RWPE1 (cell line): ENCODE measurements around the gene TLE4.
A peak's percentile ranks its signal among the peaks of the same experiment; 100 is the strongest.

Source experiments
- CTCF ChIA-PET: fragments of 350-600 bp; sonication (Branson Sonifier 250); formaldehyde crosslinking; extraction: SDS; loops from one replicate; lab custom pipeline; 2021; lab: Yijun Ruan, JAX
- POLR2A ChIA-PET: fragments of 400-600 bp; formaldehyde crosslinking; extraction: SDS; loops from one replicate; lab custom pipeline; 2020; ENCODE audit warnings: antibody characterized with exemption; ENCODE audit not compliant: low non-redundant PET; lab: Yijun Ruan, JAX
- DNase-seq: peaks from one replicate; pipeline ENCODE4 v3.0.0; 2012; ENCODE audit warnings: low spot score
- H3K27ac ChIP-seq: fragments of 450-650 bp; 2 replicates; pipeline ENCODE4 v1.5.1; 2017
- CTCF ChIP-seq: fragments of 450-650 bp; conservative IDR thresholded peaks from 2 replicates; pipeline ENCODE4 v1.5.1; 2017; ENCODE audit warnings: low read depth, mild to moderate bottlenecking

The TLE4 gene

GRCh38 chr9:79674052-79674777 lies 102.5 kb downstream of the TLE4 start:
- CTCF ChIA-PET, result no interaction called here
- POLR2A ChIA-PET, result no interaction called here
- H3K27ac ChIP-seq, result no peak overlapping the region

GRCh38 chr9:79681576-79681975 lies 109.8 kb downstream of the TLE4 start:
- POLR2A ChIA-PET, result no interaction called here
- no peak for DNase-seq
- no peak for TF ChIP-seq CTCF
- CTCF ChIA-PET, result interaction anchor here (0.6 kb wide), 1 partner anchor 27 kb away, joined by 3 read pairs; no protein-coding TSS in a partner anchor
- H3K27ac ChIP-seq, result no peak overlapping the region

More at GRCh38 chr9:79674052-79674777, 102.5 kb downstream of the TLE4 start:
- TF ChIP-seq CTCF, result no peak
- DNase-seq, result no peak

DNA sequence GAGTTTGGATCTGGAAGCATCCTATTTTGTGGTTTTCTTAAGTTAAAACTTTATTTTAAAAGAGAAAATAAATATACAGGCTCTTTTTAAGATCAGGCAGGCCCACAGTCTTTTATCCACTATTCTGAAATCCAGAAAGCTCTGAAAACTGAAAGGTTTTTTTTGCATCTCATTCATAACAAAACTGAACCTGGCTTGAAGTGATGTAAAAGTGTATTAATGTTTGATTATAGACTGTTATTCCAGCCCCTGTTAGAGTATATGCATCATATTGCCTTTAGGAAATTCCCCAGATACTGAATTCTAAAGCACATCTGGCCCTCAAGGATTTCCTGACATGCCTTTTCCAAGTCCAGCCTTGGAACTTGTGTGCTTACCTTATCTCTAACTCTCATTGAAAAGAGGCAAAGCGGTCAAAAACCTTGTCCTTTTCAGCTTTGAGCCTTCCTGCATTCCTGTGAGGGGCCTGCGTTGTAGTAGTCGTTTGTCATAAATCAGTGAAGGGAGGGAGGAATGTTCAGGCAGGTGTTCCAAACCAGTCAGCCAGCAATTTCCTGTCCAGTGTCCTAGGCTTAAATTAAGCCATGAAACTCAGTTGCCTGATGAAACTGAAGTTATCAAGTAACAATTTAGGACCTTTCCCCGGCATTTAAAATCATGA lies 110.4 kb downstream of the TLE4 start:
- no peak for DNase-seq
- TF ChIP-seq CTCF, result no peak
- no peak overlapping the region for H3K27ac ChIP-seq
- ChIA-PET CTCF (interaction anchor here (0.6 kb wide), 1 partner anchor 28 kb away, joined by 3 read pairs; no protein-coding TSS in a partner anchor), POLR2A (no interaction called here)

DNA sequence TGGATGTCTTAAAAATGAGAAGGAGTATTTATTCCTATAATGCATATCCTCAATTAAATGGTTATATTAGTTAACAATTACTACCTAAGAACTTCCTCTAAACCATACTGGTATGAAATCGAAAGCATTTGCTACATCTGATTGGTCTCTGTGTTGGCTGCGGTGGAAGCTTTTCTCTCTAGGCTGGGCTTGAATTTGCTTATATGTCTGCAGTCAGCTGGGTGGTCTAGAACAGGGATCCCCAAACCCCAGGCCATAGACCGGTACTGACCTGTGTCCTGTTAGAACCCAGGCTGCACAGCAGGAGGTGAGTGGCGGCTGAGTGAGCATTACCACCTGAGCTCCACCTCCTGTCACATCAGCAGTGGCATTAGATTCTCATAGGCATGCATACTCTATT lies 112.3 kb downstream of the TLE4 start:
- CTCF ChIA-PET, result no interaction called here
- no peak for DNase-seq
- TF ChIP-seq CTCF, result no peak
- H3K27ac ChIP-seq, result no peak overlapping the region
- POLR2A ChIA-PET, result no interaction called here

DNA sequence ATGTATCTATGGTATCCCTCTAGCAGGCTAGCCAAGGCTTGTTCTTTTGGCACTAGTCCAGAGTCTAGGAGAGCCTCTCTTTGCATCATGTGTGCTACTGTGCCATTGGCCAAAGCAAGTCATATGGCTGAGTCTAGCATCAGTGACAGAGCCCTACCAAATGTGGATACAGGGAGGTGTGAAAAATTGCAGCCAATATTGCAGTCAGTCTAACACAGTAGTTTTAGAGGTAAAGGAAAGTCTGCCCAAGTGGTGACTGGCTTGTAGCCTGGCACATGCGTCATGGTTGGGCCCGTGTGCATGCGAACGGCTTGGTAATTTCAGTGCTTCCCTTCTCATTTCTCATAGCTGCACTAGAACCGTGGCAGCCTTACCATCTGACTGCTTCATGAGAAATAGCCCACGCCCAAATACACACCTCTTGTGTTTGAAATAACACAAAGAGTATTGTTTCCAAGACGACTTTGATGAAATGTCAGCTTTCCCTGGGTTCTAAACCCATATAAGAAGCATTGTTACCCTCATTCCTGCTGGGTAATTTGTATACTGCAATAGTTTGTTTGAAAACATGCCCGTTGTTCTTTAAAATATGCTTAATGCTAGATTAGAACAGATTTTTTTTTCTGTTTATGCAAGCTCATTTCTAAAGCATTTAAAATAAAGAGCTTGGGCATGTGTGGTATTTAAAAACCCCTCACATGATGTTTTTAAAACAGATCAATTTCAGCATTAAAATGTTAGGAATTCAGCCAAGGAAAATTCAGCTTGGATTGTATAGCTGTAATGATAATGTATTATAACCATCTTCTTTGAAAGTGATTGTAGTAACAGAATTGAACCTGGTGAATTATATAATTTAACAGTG lies 113.2 kb downstream of the TLE4 start:
- ChIA-PET CTCF (interaction anchor here (0.6 kb wide), 1 partner anchor 295 kb away, joined by 4 read pairs; no protein-coding TSS in a partner anchor), POLR2A (no interaction called here)
- DNase-seq, result peak; percentile 18
- TF ChIP-seq CTCF, result no peak
- H3K27ac ChIP-seq, result no peak overlapping the region

- H3K27ac ChIP-seq, result no peak overlapping the region
- CTCF ChIA-PET, result no interaction called here
These were observed 113.8 kb downstream of the TLE4 start for GRCh38 chr9:79685577-79685976.

More at GRCh38 chr9:79685577-79685976, 113.8 kb downstream of the TLE4 start:
- no peak for TF ChIP-seq CTCF
- POLR2A ChIA-PET, result no interaction called here
- no peak for DNase-seq
